GM18520 (cell line): Measurements from ENCODE around the gene KRT222.

ENCODE experiments used
- ATAC-seq: cut with Tn5 transposase; IDR thresholded peaks from one replicate; pipeline ENCODE4 v1.9.1; 2021; ENCODE audit not compliant: unreplicated experiment

The KRT222 gene

GRCh38 chr17:40664582-40665333 lies at the start of gene KRT222:
KRT222 (minus strand) TSS chr17:40665177; CDS start chr17:40665099, 78 bp downstream.
- ATAC-seq, result no peak

- ATAC-seq, result no peak
Observed at GRCh38 chr17:40714473-40714872, 49.5 kb upstream of the KRT222 start.

GRCh38 chr17:40707745-40708144 lies 42.8 kb upstream of the KRT222 start:
- no peak for ATAC-seq

- no peak for ATAC-seq
Observed at GRCh38 chr17:40705584-40705983, 40.6 kb upstream of the KRT222 start.

GRCh38 chr17:40703652-40704051 lies 38.7 kb upstream of the KRT222 start, which contains the start of gene KRT24:
KRT24 (minus strand) TSS chr17:40703752; CDS start chr17:40703693, 59 bp downstream.
- no peak for ATAC-seq

GRCh38 chr17:40702271-40702670 lies 37.3 kb upstream of the KRT222 start:
- no peak for ATAC-seq

- ATAC-seq, result no peak
Observed at GRCh38 chr17:40699853-40700252, 34.9 kb upstream of the KRT222 start.

- ATAC-seq, result no peak
Observed at GRCh38 chr17:40699371-40699770, 34.4 kb upstream of the KRT222 start.

- ATAC-seq, result no peak
Observed at GRCh38 chr17:40697297-40697696, 32.3 kb upstream of the KRT222 start.

- ATAC-seq, result no peak
Observed at GRCh38 chr17:40696651-40697072, 31.7 kb upstream of the KRT222 start.

GRCh38 chr17:40695874-40696472 lies 31.0 kb upstream of the KRT222 start:
- ATAC-seq, result no peak

GRCh38 chr17:40694584-40694983 lies 29.6 kb upstream of the KRT222 start:
- ATAC-seq, result no peak

- no peak for ATAC-seq
Observed at GRCh38 chr17:40687106-40687505, 22.1 kb upstream of the KRT222 start.

- no peak for ATAC-seq
Observed at GRCh38 chr17:40686192-40686591, 21.2 kb upstream of the KRT222 start.

- ATAC-seq, result no peak
Observed at GRCh38 chr17:40680998-40681397, 16.0 kb upstream of the KRT222 start.

GRCh38 chr17:40679523-40679907 lies 14.5 kb upstream of the KRT222 start:
- no peak for ATAC-seq

- ATAC-seq, result no peak
Observed at GRCh38 chr17:40678902-40679522, 14.0 kb upstream of the KRT222 start.

- no peak for ATAC-seq
Observed at GRCh38 chr17:40675905-40676304, 10.9 kb upstream of the KRT222 start.

GRCh38 chr17:40672654-40673053 lies 7.7 kb upstream of the KRT222 start:
- no peak for ATAC-seq

- ATAC-seq, result no peak
Observed at GRCh38 chr17:40671282-40671681, 6.3 kb upstream of the KRT222 start.

- ATAC-seq, result no peak
Observed at GRCh38 chr17:40666331-40666730, 1.4 kb upstream of the KRT222 start.

GRCh38 chr17:40663252-40663651 lies 1.7 kb downstream of the KRT222 start:
- ATAC-seq, result no peak
